GM23248 (cell line): Measurements from ENCODE around the gene HPN. TPM values are rescaled to one million over a fixed set of nuclear protein-coding genes. Genes with fewer than 3 reads are reported as not detected.

ENCODE experiments used
- DNase-seq: peaks from one replicate; pipeline ENCODE4 v3.0.0-alpha.2; 2015
- H2AFZ ChIP-seq: fragments of 200-600 bp; sonication (generic); 2 replicates; pipeline ENCODE4 v1.6.1; 2016; ENCODE audit warnings: antibody characterized with exemption
- H3F3A ChIP-seq: fragments of 200-600 bp; sonication (generic); 2 replicates; pipeline ENCODE4 v1.6.1; 2016; ENCODE audit warnings: mild to moderate bottlenecking, antibody characterized with exemption, mixed run types; ENCODE audit not compliant: insufficient read depth
- H3K27ac ChIP-seq: fragments of 200-600 bp; sonication (generic); 2 replicates; pipeline ENCODE4 v1.5.1; 2016; ENCODE audit warnings: mild to moderate bottlenecking
- H3K27me3 ChIP-seq: fragments of 200-600 bp; sonication (generic); replicated peaks from 2 replicates; pipeline ENCODE4 v1.6.1; 2016; ENCODE audit warnings: mild to moderate bottlenecking; ENCODE audit not compliant: insufficient read depth
- H3K36me3 ChIP-seq: fragments of 200-600 bp; sonication (generic); 2 replicates; pipeline ENCODE4 v1.6.1; 2016; ENCODE audit warnings: low read depth, mild to moderate bottlenecking
- H3K4me1 ChIP-seq: fragments of 200-600 bp; sonication (generic); 2 replicates; pipeline ENCODE4 v1.6.1; 2016; ENCODE audit warnings: mild to moderate bottlenecking; ENCODE audit not compliant: insufficient read depth
- H3K4me2 ChIP-seq: fragments of 200-600 bp; sonication (generic); one replicate; pipeline ENCODE4 v1.6.1; 2016; ENCODE audit warnings: mild to moderate bottlenecking; ENCODE audit not compliant: unreplicated experiment
- H3K4me3 ChIP-seq: fragments of 200-600 bp; sonication (generic); 2 replicates; pipeline ENCODE4 v1.5.1; 2016; ENCODE audit warnings: mild to moderate bottlenecking
- H3K79me2 ChIP-seq: fragments of 200-600 bp; sonication (generic); 2 replicates; pipeline ENCODE4 v1.6.1; 2016; ENCODE audit warnings: mild to moderate bottlenecking; ENCODE audit not compliant: insufficient read depth
- H3K9ac ChIP-seq: fragments of 200-600 bp; sonication (generic); 2 replicates; pipeline ENCODE4 v1.6.1; 2016; ENCODE audit warnings: mild to moderate bottlenecking
- H3K9me2 ChIP-seq: fragments of 200-600 bp; sonication (generic); 2 replicates; pipeline ENCODE4 v1.6.1; 2016; ENCODE audit warnings: mixed run types, mild to moderate bottlenecking, moderate library complexity; ENCODE audit not compliant: insufficient read depth
- H3K9me3 ChIP-seq: fragments of 200-600 bp; sonication (generic); one replicate; pipeline ENCODE4 v1.6.1; 2017; ENCODE audit warnings: low read depth
- H4K20me1 ChIP-seq: fragments of 200-600 bp; sonication (generic); 2 replicates; pipeline ENCODE4 v1.6.0; 2016; ENCODE audit not compliant: insufficient read depth
- EZH2 ChIP-seq: fragments of 200-600 bp; sonication (generic); IDR thresholded peaks from 2 replicates; pipeline ENCODE4 v1.6.1; 2018; ENCODE audit warnings: antibody characterized with exemption, mild to moderate bottlenecking; ENCODE audit not compliant: insufficient read depth, poor library complexity, severe bottlenecking
- EZH2phosphoT487 ChIP-seq: fragments of 200-600 bp; sonication (generic); IDR thresholded peaks from 2 replicates; pipeline ENCODE4 v1.6.1; 2018; ENCODE audit warnings: antibody characterized with exemption, moderate library complexity, mild to moderate bottlenecking, low read depth; ENCODE audit not compliant: insufficient read depth
- WGBS, 2 experiments: methylation state at CpG; one replicate each; pipeline ENCODE4 v1.1.6; 2015 to 2017; ENCODE audit warnings: low lambda C conversion rate in 2 of 2, low coverage in 1 of 2; ENCODE audit errors: missing lambda C conversion rate in 2 of 2; 5-methylcytosine and 5-hydroxymethylcytosine counted together
- in situ Hi-C: fragments of 300-500 bp; cut with MboI; formaldehyde crosslinking; loops from 2 replicates; pipeline ENCODE4 v1.15.0; 2020
- polyA plus RNA-seq: library from polyadenylated mRNA; unstranded; fragments of >200 nt; fragmentation: Nextera tagmentation; extraction: Ambion mirVana; gene quantifications from 2 replicates; pipeline ENCODE4 v1.2.1, GENCODE V29; 2016
- total RNA-seq: library from RNA; depleted of rRNA; stranded (reverse); fragments of >200 nt; shearing (Covaris generic); gene quantifications from 2 replicates; pipeline ENCODE4 v1.2.3, GENCODE V29; 2014

Gene HPN
- total and polyA plus RNA-seq, 2 experiments from 2014 or later: not detected

DNA sequence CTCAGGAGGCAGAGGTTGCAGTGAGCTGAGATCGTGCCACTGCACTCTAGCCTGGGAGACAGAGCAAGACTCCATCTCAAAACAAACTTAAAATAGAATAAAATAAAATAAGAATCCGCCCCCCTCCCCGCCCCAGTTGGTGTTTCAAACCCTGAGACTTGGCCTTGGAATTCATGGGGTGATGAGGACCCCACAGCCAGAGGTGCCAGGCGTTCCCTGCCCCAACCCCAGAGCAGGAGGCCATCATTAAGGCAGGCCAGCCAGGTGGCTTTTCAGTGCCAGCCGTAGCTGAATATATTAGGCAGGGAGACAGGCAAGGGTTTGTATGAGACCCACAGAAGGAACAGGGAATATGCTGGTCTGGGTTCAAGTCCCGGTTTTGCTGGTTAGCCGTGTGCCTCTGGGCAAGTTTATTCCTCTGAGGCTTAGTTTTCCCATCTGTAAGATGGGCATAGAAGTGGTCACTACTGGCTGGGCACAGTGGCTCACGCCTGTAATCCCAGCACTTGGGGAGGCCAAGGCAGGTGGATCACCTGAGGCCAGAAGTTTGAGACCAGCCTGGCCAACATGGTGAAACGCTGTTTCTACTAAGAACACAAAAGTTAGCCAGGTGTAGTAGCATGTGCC is 12.3 kb downstream of the HPN start:
- TF ChIP-seq EZH2 (no peak), EZH2phosphoT487 (no peak)
- 53 to 66% methylated on average over 9 of the region's 9 CpGs for WGBS, 2 experiments
- no peak for DNase-seq

DNA sequence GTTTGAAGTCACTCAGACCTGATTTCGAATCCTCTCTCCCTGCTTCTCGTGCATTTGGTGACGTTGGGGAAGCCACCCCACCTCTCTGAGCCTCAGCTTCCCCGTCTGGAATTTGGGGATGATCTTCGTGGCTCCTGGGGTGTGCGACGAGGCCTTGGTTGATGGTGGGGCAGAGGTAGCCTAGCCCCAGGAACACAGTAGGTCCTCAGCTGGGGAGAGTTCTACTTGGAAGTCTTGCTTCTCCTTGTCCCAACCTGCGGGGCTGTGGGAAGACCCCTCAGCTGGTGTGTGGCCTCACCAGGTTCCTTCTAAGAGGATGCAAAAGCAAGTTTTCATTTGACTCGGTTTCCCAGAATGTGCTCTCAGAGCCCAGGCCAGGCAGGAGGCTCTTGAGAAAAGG is 13.1 kb downstream of the HPN start:
- peaks cover 26% of the 10 kb centered on the region for H3K27me3 ChIP-seq
- no peak for DNase-seq
- H3K4me3 ChIP-seq: no peak overlapping the region
- no peaks in the 10 kb centered on the region for H3K9me2 ChIP-seq
- H3K79me2 ChIP-seq: no peaks in the 10 kb centered on the region
- H3K27ac ChIP-seq: no peak overlapping the region
- H2AFZ ChIP-seq: no peak overlapping the region
- H3K4me1 ChIP-seq: no peaks in the 10 kb centered on the region
- WGBS, 2 experiments: 49 to 51% methylated on average over 9 of the region's 9 CpGs
- no peaks in the 10 kb centered on the region for H3F3A ChIP-seq
- no peaks in the 10 kb centered on the region for H3K9me3 ChIP-seq
- no peak overlapping the region for H3K4me2 ChIP-seq
- H4K20me1 ChIP-seq: no peaks in the 10 kb centered on the region
- no peak overlapping the region for H3K9ac ChIP-seq
- in situ Hi-C loops: no loop called here
- H3K36me3 ChIP-seq: no peaks in the 10 kb centered on the region
- TF ChIP-seq EZH2 (no peak), EZH2phosphoT487 (no peak)

More for the DNA sequence above, 12.3 kb downstream of the HPN start:
- Histone ChIP-seq H3K4me3 (no peak overlapping the region), H3K4me2 (no peak overlapping the region), H3K36me3 (no peaks in the 10 kb centered on the region), H3K9me2 (no peaks in the 10 kb centered on the region), H3K79me2 (no peaks in the 10 kb centered on the region), H3K9ac (no peak overlapping the region), H4K20me1 (no peaks in the 10 kb centered on the region), H3K27ac (no peak overlapping the region), H3F3A (no peaks in the 10 kb centered on the region), H3K4me1 (no peaks in the 10 kb centered on the region), H3K9me3 (no peaks in the 10 kb centered on the region), H3K27me3 (peaks cover 20% of the 10 kb centered on the region), H2AFZ (no peak overlapping the region)
- in situ Hi-C loops: no loop called here

DNA sequence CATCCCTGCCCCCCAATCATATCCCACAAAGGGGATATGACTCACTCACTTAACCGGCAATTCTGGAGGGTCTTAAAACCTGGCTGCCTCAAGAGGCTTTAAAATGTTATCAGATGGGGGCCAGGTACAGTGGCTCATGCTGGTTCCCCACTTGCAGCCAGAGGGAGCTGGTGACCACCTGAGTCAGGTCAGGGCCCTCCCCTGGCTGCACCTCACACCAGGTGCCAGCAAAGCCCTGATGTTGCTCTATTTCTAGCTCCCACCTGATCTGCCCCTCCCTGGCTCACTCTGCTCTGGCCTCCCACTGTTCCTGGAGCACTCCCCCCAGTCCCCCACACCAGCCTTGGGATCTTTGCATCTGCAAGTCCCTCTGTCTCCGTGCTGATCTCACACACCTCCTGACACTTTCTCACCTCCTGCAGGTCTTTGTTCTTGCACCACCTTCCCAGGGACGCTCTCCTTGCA is 14.2 kb downstream of the HPN start:
- H3K27ac ChIP-seq: no peak overlapping the region
- in situ Hi-C loops: no loop called here
- no peaks in the 10 kb centered on the region for H3K79me2 ChIP-seq
- no peaks in the 10 kb centered on the region for H3K36me3 ChIP-seq
- no peak for DNase-seq
- H3K9me2 ChIP-seq: no peaks in the 10 kb centered on the region
- H3F3A ChIP-seq: no peaks in the 10 kb centered on the region
- H2AFZ ChIP-seq: no peak overlapping the region
- H3K4me2 ChIP-seq: no peak overlapping the region
- H4K20me1 ChIP-seq: no peaks in the 10 kb centered on the region
- no peak overlapping the region for H3K9ac ChIP-seq
- no peak for TF ChIP-seq EZH2
- TF ChIP-seq EZH2phosphoT487: no peak
- H3K4me1 ChIP-seq: no peaks in the 10 kb centered on the region
- no peaks in the 10 kb centered on the region for H3K9me3 ChIP-seq
- WGBS, 2 experiments: 0 to 3% methylated on average over 3 of the region's 3 CpGs
- H3K27me3 ChIP-seq: peaks cover 26% of the 10 kb centered on the region
- H3K4me3 ChIP-seq: no peak overlapping the region

DNA sequence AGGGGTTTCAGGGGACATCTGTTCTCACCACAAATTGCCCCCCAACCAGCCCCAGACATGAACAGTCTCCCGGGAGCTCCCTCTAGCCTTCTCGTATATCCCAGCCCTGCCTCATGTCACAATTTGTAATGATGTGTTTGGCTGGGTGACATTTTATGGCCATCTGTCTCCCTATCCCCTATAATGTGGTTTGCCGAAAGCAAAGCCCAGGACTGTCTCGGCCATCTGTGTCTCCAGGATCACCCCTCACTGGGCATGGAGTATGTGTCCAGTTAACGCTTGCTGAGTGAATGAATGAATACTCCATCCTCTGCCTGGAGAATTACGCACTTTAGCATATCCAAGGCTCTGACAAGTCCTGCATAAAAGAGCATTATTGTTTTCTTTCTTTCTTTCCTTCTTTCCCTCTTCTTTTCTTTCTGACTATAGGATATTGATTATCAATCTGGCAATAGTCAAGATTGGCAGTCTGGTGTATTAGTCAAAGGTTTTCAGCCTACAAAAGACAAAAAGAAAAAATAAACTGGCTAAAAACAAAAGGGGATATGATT is 15.1 kb downstream of the HPN start:
- Histone ChIP-seq H4K20me1 (no peaks in the 10 kb centered on the region), H3K9ac (no peak overlapping the region), H3F3A (no peaks in the 10 kb centered on the region), H2AFZ (no peak overlapping the region), H3K79me2 (no peaks in the 10 kb centered on the region), H3K36me3 (no peaks in the 10 kb centered on the region), H3K27ac (no peak overlapping the region), H3K4me1 (no peaks in the 10 kb centered on the region), H3K4me3 (no peak overlapping the region), H3K9me3 (no peaks in the 10 kb centered on the region), H3K4me2 (no peak overlapping the region), H3K27me3 (peaks cover 26% of the 10 kb centered on the region), H3K9me2 (no peaks in the 10 kb centered on the region)
- WGBS, 2 experiments: 23 to 25% methylated on average over 6 of the region's 6 CpGs
- TF ChIP-seq EZH2phosphoT487 (no peak), EZH2 (no peak)
- DNase-seq: no peak
- in situ Hi-C loops: no loop called here
